ENCODE data around the gene BSN.
A peak's percentile ranks its signal among the peaks of the same experiment; 100 is the strongest.

The BSN gene

DNA sequence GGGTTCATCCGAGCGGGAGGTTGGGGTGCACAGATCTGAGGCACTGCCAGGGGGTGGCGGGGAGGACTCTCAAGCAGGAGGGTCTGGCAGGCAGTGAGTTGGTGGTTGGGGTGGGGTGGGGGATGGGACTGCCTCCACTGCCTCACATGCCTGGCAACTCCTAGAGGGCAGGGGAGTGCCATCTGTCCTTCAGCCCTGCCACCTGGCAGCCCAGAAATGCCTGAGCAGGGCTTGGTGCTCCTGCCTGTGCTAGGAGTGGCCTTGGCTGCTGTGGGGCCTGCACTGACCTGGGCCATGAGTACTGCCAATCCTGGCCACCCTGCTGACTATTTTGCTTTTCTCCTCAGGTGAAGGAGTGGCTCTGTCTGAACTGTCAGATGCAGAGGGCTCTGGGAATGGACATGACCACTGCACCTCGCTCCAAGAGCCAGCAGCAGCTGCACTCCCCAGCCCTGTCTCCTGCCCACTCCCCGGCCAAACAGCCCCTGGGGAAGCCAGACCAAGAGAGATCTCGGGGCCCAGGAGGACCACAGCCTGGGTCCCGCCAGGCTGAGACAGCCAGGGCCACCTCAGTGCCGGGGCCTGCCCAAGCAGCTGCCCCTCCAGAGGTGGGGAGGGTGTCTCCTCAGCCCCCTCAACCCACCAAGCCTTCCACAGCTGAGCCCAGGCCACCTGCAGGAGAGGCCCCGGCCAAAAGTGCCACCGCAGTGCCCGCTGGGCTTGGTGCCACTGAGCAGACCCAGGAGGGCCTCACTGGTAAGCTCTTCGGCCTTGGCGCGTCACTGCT is 87.8 kb downstream of the BSN start:
- Mint-ChIP-seq H3K4me3 (no peak overlapping the region), H3K27me3 (peaks cover 0 to 9% of the 10 kb centered on the region in 2 donors), H3K9me3 (no peaks in the 10 kb centered on the region), H3K4me1 (no peaks in the 10 kb centered on the region), H3K27ac (no peak overlapping the region), H3K36me3 (no peaks in the 10 kb centered on the region)
- ATAC-seq (replicated peaks) (no peak), DNase-seq (no peak)

DNA sequence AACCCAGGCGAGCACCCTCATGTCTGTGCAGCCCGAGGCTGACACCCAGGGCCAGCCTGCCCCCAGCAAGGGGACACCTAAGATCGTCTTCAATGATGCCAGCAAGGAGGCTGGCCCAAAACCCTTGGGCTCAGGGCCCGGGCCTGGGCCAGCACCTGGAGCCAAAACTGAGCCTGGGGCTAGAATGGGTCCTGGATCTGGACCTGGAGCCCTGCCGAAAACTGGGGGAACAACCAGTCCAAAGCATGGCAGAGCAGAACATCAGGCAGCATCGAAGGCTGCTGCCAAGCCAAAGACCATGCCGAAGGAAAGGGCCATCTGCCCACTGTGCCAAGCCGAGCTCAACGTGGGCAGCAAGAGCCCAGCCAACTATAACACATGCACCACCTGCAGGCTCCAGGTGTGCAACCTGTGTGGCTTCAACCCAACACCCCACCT is 88.5 kb downstream of the BSN start:
- H3K36me3 Mint-ChIP-seq, result no peaks in the 10 kb centered on the region
- H3K27me3 Mint-ChIP-seq, result peaks cover 0 to 9% of the 10 kb centered on the region in 2 donors
- DNase-seq (no peak), ATAC-seq (replicated peaks) (no peak)
- no peaks in the 10 kb centered on the region for H3K9me3 Mint-ChIP-seq
- H3K4me3 Mint-ChIP-seq, result no peak overlapping the region
- no peak overlapping the region for H3K27ac Mint-ChIP-seq
- H3K4me1 Mint-ChIP-seq, result peaks cover under 1 to 2% of the 10 kb centered on the region in 2 donors

DNA sequence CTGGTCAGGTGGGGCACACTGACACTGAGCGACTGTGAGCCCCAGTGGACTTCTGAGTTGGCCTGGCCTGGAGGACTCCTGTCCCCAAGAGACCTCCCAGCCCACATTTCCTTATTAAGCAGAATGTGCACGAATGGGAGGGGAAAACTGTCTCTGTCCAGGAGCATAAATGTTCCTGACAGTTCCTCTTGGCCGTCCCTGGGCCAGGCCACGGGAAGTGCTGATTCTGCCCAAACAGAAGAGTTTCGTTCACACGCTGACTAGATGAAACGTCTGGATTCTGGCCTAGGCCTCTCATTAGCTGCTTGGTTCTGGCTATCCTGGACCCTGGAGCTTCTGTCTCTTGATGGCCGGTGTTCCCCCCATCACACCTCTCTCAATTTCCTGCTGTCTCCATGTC is 90.4 kb downstream of the BSN start:
- Mint-ChIP-seq H3K27me3 (peaks cover 0 to 9% of the 10 kb centered on the region in 2 donors), H3K27ac (no peak overlapping the region), H3K4me1 (peaks cover 2 to 5% of the 10 kb centered on the region in 2 donors), H3K9me3 (no peaks in the 10 kb centered on the region), H3K4me3 (no peak overlapping the region), H3K36me3 (no peaks in the 10 kb centered on the region)
- no peak for DNase-seq
- no peak for ATAC-seq (replicated peaks)

- DNase-seq (no peak), ATAC-seq (replicated peaks) (no peak)
- Mint-ChIP-seq H3K27me3 (no peaks in the 10 kb centered on the region), H3K9me3 (no peaks in the 10 kb centered on the region), H3K4me3 (no peak overlapping the region), H3K27ac (no peak overlapping the region), H3K4me1 (peaks cover 2 to 5% of the 10 kb centered on the region in 2 donors), H3K36me3 (no peaks in the 10 kb centered on the region)
These were observed 92.0 kb downstream of the BSN start for GRCh38 chr3:49646236-49646635.

DNA sequence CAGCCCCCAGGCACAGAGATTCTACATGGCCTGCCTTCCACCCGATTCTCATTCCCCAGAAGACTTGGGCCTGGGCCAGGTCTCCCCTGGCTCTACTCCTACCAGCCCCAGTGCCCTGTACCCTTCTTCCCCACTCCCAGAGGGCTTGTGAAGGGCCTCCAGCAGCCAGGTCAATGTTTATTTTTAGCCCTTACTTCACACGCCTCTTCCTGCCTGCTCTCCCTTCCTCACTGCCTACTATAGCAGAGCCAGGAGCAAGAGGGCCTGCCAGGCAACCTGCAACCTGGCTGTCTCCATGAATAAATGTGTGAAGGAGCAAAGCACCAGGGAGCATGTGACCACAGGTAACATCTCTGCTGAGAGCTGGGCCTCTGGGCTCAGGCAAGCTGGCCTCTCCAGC is 93.5 kb downstream of the BSN start:
- Mint-ChIP-seq H3K27me3 (no peaks in the 10 kb centered on the region), H3K27ac (no peak overlapping the region), H3K4me1 (peaks cover 2 to 5% of the 10 kb centered on the region in 2 donors), H3K36me3 (no peaks in the 10 kb centered on the region), H3K4me3 (no peak overlapping the region), H3K9me3 (no peaks in the 10 kb centered on the region)
- no peak for DNase-seq
- no peak for ATAC-seq (replicated peaks)

DNA sequence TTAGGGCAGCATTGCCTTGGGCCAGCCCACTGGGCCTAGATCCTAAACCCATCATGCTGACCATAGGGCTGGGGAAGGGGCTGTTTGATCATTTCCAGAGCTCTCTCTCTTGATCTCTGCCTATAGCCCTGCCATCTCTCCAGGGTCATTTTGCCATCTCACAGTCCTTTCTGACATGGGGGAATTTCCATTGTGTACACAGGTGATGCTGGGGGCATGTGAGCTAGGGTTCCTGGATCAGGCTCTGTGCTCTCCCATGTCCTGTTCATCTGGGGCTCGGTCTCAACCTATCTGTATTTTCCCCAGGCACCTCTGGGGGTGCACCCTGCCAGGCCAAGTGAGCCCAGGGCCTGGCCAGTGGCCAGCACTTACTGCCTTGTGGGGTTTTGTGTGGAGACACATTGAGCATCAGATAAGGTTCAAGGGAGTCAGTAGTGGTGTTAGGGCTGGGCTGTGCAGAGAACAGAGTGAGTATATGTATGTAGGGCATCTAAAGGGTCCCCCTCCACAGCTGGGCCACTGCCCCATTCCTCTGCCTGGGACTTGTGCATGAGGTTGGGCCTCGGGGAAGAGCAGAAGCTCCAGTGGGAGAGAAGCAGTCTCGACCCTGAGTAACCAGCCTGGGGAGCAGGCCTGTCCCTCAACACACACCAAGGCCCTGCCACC is 94.2 kb downstream of the BSN start:
- DNase-seq (no peak), ATAC-seq (replicated peaks) (no peak)
- Mint-ChIP-seq H3K4me1 (peaks cover 2 to 5% of the 10 kb centered on the region in 2 donors), H3K9me3 (no peaks in the 10 kb centered on the region), H3K4me3 (no peak overlapping the region), H3K36me3 (no peaks in the 10 kb centered on the region), H3K27ac (no peak overlapping the region), H3K27me3 (no peaks in the 10 kb centered on the region)

- H3K27me3 Mint-ChIP-seq, result no peaks in the 10 kb centered on the region
- no peaks in the 10 kb centered on the region for H3K36me3 Mint-ChIP-seq
- H3K4me3 Mint-ChIP-seq, result no peak overlapping the region
- H3K4me1 Mint-ChIP-seq, result peaks cover 5 to 7% of the 10 kb centered on the region in 2 donors
- no peaks in the 10 kb centered on the region for H3K9me3 Mint-ChIP-seq
- DNase-seq (no peak), ATAC-seq (replicated peaks) (no peak)
- no peak overlapping the region for H3K27ac Mint-ChIP-seq
These were observed 95.3 kb downstream of the BSN start for GRCh38 chr3:49649576-49649975.

GRCh38 chr3:49650177-49650576 is 95.9 kb downstream of the BSN start:
- no peaks in the 10 kb centered on the region for H3K27me3 Mint-ChIP-seq
- no peak overlapping the region for H3K27ac Mint-ChIP-seq
- H3K9me3 Mint-ChIP-seq, result no peaks in the 10 kb centered on the region
- no peaks in the 10 kb centered on the region for H3K36me3 Mint-ChIP-seq
- DNase-seq (no peak), ATAC-seq (replicated peaks) (no peak)
- no peak overlapping the region for H3K4me3 Mint-ChIP-seq
- peaks cover 11 to 12% of the 10 kb centered on the region in 2 donors for H3K4me1 Mint-ChIP-seq

DNA sequence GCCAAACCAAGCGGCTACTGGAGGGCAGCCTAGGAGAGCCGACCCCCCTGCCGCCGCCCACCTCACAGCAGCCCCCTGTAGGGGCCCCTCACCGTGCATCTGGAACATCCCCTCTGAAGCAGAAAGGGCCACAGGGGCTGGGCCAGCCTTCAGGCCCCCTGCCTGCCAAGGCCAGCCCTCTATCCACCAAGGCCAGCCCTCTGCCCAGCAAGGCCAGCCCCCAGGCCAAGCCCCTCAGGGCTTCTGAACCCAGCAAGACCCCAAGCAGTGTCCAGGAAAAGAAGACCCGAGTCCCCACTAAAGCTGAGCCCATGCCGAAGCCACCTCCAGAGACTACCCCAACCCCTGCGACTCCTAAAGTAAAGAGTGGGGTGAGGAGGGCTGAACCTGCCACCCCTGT is 96.4 kb downstream of the BSN start:
- H3K4me3 Mint-ChIP-seq, result no peak overlapping the region
- no peaks in the 10 kb centered on the region for H3K9me3 Mint-ChIP-seq
- no peak overlapping the region for H3K27ac Mint-ChIP-seq
- ATAC-seq (replicated peaks) (no peak), DNase-seq (no peak)
- no peaks in the 10 kb centered on the region for H3K27me3 Mint-ChIP-seq
- H3K4me1 Mint-ChIP-seq, result peaks cover 12 to 14% of the 10 kb centered on the region in 2 donors
- no peaks in the 10 kb centered on the region for H3K36me3 Mint-ChIP-seq

GRCh38 chr3:49652218-49652902 is 98.1 kb downstream of the BSN start:
- no peaks in the 10 kb centered on the region for H3K9me3 Mint-ChIP-seq
- no peak overlapping the region for H3K27ac Mint-ChIP-seq
- H3K27me3 Mint-ChIP-seq, result peaks cover 6 to 9% of the 10 kb centered on the region in 2 donors
- DNase-seq (no peak), ATAC-seq (replicated peaks) (no peak)
- no peak overlapping the region for H3K4me3 Mint-ChIP-seq
- peaks cover 12 to 14% of the 10 kb centered on the region in 2 donors for H3K4me1 Mint-ChIP-seq
- no peaks in the 10 kb centered on the region for H3K36me3 Mint-ChIP-seq

GRCh38 chr3:49652903-49653415 is 98.7 kb downstream of the BSN start:
- H3K9me3 Mint-ChIP-seq, result no peaks in the 10 kb centered on the region
- no peaks in the 10 kb centered on the region for H3K36me3 Mint-ChIP-seq
- no peak overlapping the region for H3K27ac Mint-ChIP-seq

DNA sequence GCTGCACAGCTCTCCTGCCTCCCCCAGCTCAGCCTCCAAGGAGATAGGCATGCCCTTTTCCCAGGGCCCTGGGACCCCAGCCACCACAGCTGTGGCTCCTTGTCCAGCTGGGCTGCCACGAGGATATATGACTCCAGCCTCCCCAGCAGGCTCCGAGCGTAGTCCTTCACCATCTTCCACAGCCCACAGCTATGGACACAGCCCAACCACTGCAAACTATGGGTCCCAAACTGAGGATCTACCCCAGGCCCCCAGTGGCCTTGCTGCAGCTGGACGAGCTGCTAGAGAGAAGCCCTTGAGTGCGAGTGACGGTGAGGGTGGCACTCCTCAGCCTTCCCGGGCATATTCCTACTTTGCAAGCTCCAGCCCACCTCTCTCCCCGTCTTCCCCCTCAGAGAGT is 99.3 kb downstream of the BSN start:
- Mint-ChIP-seq H3K27ac (no peak overlapping the region), H3K4me3 (no peak overlapping the region), H3K36me3 (no peaks in the 10 kb centered on the region), H3K4me1 (peaks cover 8 to 10% of the 10 kb centered on the region in 2 donors), H3K27me3 (peaks cover 6 to 11% of the 10 kb centered on the region in 2 donors), H3K9me3 (no peaks in the 10 kb centered on the region)
- DNase-seq (no peak), ATAC-seq (replicated peaks) (no peak)

More at GRCh38 chr3:49652903-49653415, 98.7 kb downstream of the BSN start:
- no peak for ATAC-seq (replicated peaks)
- Mint-ChIP-seq H3K4me3 (no peak overlapping the region), H3K4me1 (peaks cover 9 to 10% of the 10 kb centered on the region in 2 donors), H3K27me3 (peaks cover 6 to 11% of the 10 kb centered on the region in 2 donors)
- no peak for DNase-seq

DNA sequence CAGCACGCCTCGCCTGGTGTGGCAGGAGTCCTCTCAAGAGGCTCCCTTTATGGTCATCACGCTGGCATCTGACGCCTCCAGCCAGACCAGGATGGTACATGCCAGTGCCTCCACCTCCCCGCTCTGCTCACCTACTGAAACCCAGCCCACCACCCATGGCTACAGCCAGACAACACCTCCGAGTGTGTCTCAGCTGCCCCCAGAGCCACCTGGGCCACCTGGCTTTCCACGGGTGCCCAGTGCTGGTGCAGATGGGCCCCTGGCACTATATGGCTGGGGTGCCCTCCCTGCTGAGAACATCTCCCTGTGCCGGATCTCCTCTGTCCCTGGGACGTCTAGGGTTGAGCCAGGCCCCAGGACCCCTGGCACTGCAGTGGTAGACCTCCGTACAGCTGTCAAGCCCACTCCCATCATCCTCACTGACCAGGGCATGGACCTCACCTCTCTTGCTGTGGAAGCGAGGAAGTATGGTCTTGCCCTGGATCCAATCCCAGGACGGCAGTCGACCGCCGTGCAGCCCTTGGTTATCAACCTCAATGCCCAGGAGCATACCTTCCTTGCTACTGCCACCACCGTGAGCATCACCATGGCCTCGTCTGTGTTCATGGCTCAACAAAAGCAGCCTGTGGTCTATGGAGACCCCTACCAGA is 100.0 kb downstream of the BSN start:
- H3K27me3 Mint-ChIP-seq, result peaks cover 6 to 11% of the 10 kb centered on the region in 2 donors
- H3K9me3 Mint-ChIP-seq, result no peaks in the 10 kb centered on the region
- no peak for DNase-seq
- no peak for ATAC-seq (replicated peaks)
- H3K27ac Mint-ChIP-seq, result no peak overlapping the region
- no peaks in the 10 kb centered on the region for H3K36me3 Mint-ChIP-seq
- peaks cover 8 to 10% of the 10 kb centered on the region in 2 donors for H3K4me1 Mint-ChIP-seq
- H3K4me3 Mint-ChIP-seq, result no peak overlapping the region

DNA sequence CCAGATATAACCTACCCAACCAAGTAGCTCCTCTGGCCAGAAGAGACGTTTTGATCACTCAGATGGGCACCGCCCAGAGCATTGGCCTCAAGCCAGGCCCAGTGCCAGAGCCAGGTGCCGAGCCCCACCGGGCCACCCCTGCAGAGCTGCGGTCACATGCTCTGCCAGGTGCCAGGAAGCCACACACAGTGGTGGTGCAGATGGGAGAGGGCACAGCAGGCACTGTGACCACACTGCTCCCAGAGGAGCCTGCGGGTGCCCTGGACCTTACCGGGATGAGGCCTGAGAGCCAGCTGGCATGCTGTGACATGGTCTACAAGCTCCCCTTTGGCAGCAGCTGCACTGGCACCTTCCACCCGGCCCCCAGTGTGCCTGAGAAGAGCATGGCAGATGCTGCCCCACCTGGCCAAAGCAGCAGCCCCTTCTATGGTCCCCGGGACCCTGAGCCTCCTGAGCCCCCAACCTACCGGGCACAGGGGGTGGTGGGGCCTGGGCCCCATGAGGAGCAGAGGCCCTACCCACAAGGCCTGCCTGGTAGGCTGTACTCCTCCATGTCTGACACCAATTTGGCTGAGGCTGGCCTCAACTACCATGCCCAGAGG is 100.8 kb downstream of the BSN start:
- no peak for DNase-seq
- H3K27me3 Mint-ChIP-seq, result peaks cover 6 to 11% of the 10 kb centered on the region in 2 donors
- H3K36me3 Mint-ChIP-seq, result no peaks in the 10 kb centered on the region
- H3K27ac Mint-ChIP-seq, result no peak overlapping the region
- H3K4me1 Mint-ChIP-seq, result peaks cover 8 to 10% of the 10 kb centered on the region in 2 donors
- peak; percentile 36 to 47 for ATAC-seq (replicated peaks)
- no peak overlapping the region for H3K4me3 Mint-ChIP-seq
- no peaks in the 10 kb centered on the region for H3K9me3 Mint-ChIP-seq
